MCF 10A (cell line): ENCODE measurements around the gene ZNF507. TPM values are rescaled to one million over a fixed set of nuclear protein-coding genes. Genes with fewer than 3 reads are reported as not detected.

Experiments
- BruUV-seq: library from RNA; stranded (reverse); fragments of 400-500 nt; replicated peaks from 2 replicates; lab custom pipeline; 2021; lab: Mats Ljungman, UMichigan
- CTCF ChIA-PET: fragments of 300-600 bp; sonication (Branson Sonifier 250); formaldehyde crosslinking; extraction: SDS; loops from one replicate; lab custom pipeline; 2021; ENCODE audit warnings: antibody characterized with exemption, inconsistent platforms; lab: Yijun Ruan, JAX
- POLR2A ChIA-PET: fragments of 300-600, 350-650 bp; sonication (Branson Sonifier 250); formaldehyde crosslinking; extraction: SDS; loops from one replicate; lab custom pipeline; 2020; ENCODE audit warnings: antibody characterized with exemption, inconsistent platforms; lab: Yijun Ruan, JAX
- DNase-seq: peaks from one replicate; pipeline ENCODE4 v3.0.0-alpha.2; 2018; ENCODE audit not compliant: unreplicated experiment
- H3K27ac Mint-ChIP-seq: one replicate; pipeline ENCODE4 v1.8.0; 2022; ENCODE audit warnings: mild to moderate bottlenecking, low read depth, mixed read lengths; ENCODE audit not compliant: unreplicated experiment
- H3K27me3 Mint-ChIP-seq: one replicate; pipeline ENCODE4 v1.8.0; 2022; ENCODE audit warnings: mixed read lengths; ENCODE audit not compliant: insufficient read depth, unreplicated experiment
- H3K36me3 Mint-ChIP-seq: one replicate; pipeline ENCODE4 v1.8.0; 2022; ENCODE audit warnings: mild to moderate bottlenecking, moderate library complexity, mixed read lengths; ENCODE audit not compliant: insufficient read depth, unreplicated experiment
- H3K4me1 Mint-ChIP-seq: one replicate; pipeline ENCODE4 v1.8.0; 2022; ENCODE audit warnings: mixed read lengths; ENCODE audit not compliant: insufficient read depth, unreplicated experiment
- H3K4me3 Mint-ChIP-seq: one replicate; pipeline ENCODE4 v1.8.0; 2022; ENCODE audit warnings: mild to moderate bottlenecking, moderate library complexity, mixed read lengths; ENCODE audit not compliant: unreplicated experiment
- H3K9me3 Mint-ChIP-seq: one replicate; pipeline ENCODE4 v1.8.0; 2022; ENCODE audit warnings: mixed read lengths; ENCODE audit not compliant: unreplicated experiment
- CTCF ChIP-seq: fragments of 200-600 bp; IDR thresholded peaks from one replicate; pipeline ENCODE4 v1.8.0; 2022; ENCODE audit warnings: antibody characterized with exemption, mild to moderate bottlenecking; ENCODE audit not compliant: unreplicated experiment
- intact Hi-C: fragments of 100-400 bp; cut with micrococcal nuclease; formaldehyde crosslinking; loops from 2 replicates; pipeline ENCODE4 v1.14.1; 2022
- total RNA-seq: library from RNA; stranded (reverse); gene quantifications from 2 replicates; pipeline ENCODE4 v1.2.3, GENCODE V29; 2022

The ZNF507 gene
- total RNA-seq, 1 experiment from 2014 or later, result 22.8 TPM

GRCh38 chr19:32346901-32347300, 1.5 kb downstream of the ZNF507 start:
- DNase-seq, result no peak
- peak overlapping the region; percentile 87 for H3K27ac Mint-ChIP-seq
- ChIA-PET CTCF (interaction anchor here (0.7 to 3.4 kb wide), 2 partner anchors 11 to 18 kb away, joined by 3 to 20 read pairs; no protein-coding TSS in a partner anchor), POLR2A (interaction anchor here (0.6 to 4.5 kb wide), 9 partner anchors 10 to 247 kb away, joined by 3 to 40 read pairs (median 11); partner anchors contain the start of genes DPY19L3 and PDCD5)
- BruUV-seq, result no TSS peak
- H3K4me3 Mint-ChIP-seq, result peak overlapping the region; percentile 99
- H3K4me1 Mint-ChIP-seq, result peaks cover 30% of the 10 kb centered on the region
- intact Hi-C loops, result loop anchor here (2.0 kb wide), 1 partner anchor 26 kb away; no protein-coding TSS in a partner anchor
- H3K9me3 Mint-ChIP-seq, result no peaks in the 10 kb centered on the region
- no peak for TF ChIP-seq CTCF
- no peaks in the 10 kb centered on the region for H3K27me3 Mint-ChIP-seq
- H3K36me3 Mint-ChIP-seq, result peaks cover 42% of the 10 kb centered on the region

- H3K9me3 Mint-ChIP-seq, result no peaks in the 10 kb centered on the region
- POLR2A ChIA-PET, result interaction anchor here (0.6 to 3.4 kb wide), 7 partner anchors 10 to 246 kb away, joined by 3 to 40 read pairs (median 5); partner anchors contain the start of genes DPY19L3 and PDCD5
- no TSS peak for BruUV-seq
- no peak for TF ChIP-seq CTCF
- CTCF ChIA-PET, result interaction anchor here (0.6 to 3.4 kb wide), 4 partner anchors 10 to 1680 kb away, joined by 3 to 20 read pairs (median 4); no protein-coding TSS in a partner anchor
- intact Hi-C loops, result loop anchor here (2.0 kb wide), 1 partner anchor 25 kb away; no protein-coding TSS in a partner anchor
- no peak for DNase-seq
- H3K4me3 Mint-ChIP-seq, result no peak overlapping the region
- peaks cover 30% of the 10 kb centered on the region for H3K4me1 Mint-ChIP-seq
- peaks cover 49% of the 10 kb centered on the region for H3K36me3 Mint-ChIP-seq
- H3K27ac Mint-ChIP-seq, result no peak overlapping the region
- no peaks in the 10 kb centered on the region for H3K27me3 Mint-ChIP-seq
These were observed 2.2 kb downstream of the ZNF507 start for GRCh38 chr19:32347573-32347972.

GRCh38 chr19:32349051-32349450, 3.6 kb downstream of the ZNF507 start:
- Mint-ChIP-seq H3K36me3 (peaks cover 58% of the 10 kb centered on the region), H3K4me3 (no peak overlapping the region), H3K4me1 (peaks cover 25% of the 10 kb centered on the region), H3K27me3 (no peaks in the 10 kb centered on the region), H3K27ac (no peak overlapping the region), H3K9me3 (no peaks in the 10 kb centered on the region)
- TF ChIP-seq CTCF, result no peak
- ChIA-PET POLR2A (interaction anchor here (1.1 to 1.2 kb wide), 2 partner anchors 10 to 18 kb away, joined by 3 to 5 read pairs; no protein-coding TSS in a partner anchor), CTCF (interaction anchor here (0.9 kb wide), 1 partner anchor 15 kb away, joined by 3 read pairs; no protein-coding TSS in a partner anchor)
- no TSS peak for BruUV-seq
- DNase-seq, result no peak
- intact Hi-C loops, result no loop called here

GRCh38 chr19:32349724-32350470, 4.5 kb downstream of the ZNF507 start:
- no peak overlapping the region for H3K4me3 Mint-ChIP-seq
- H3K36me3 Mint-ChIP-seq, result peaks cover 64% of the 10 kb centered on the region
- no peak for DNase-seq
- no TSS peak for BruUV-seq
- ChIA-PET POLR2A (interaction anchor here (0.6 to 1.2 kb wide), 3 partner anchors 10 to 536 kb away, joined by 3 to 5 read pairs (median 3); no protein-coding TSS in a partner anchor), CTCF (interaction anchor here (0.7 to 3.0 kb wide), 4 partner anchors 10 to 14 kb away, joined by 3 to 13 read pairs (median 3); no protein-coding TSS in a partner anchor)
- peaks cover 24% of the 10 kb centered on the region for H3K4me1 Mint-ChIP-seq
- H3K27me3 Mint-ChIP-seq, result no peaks in the 10 kb centered on the region
- H3K27ac Mint-ChIP-seq, result no peak overlapping the region
- intact Hi-C loops, result no loop called here
- no peaks in the 10 kb centered on the region for H3K9me3 Mint-ChIP-seq
- TF ChIP-seq CTCF, result no peak
